Astrocyte (in vitro differentiated cells and primary cell): ENCODE measurements around the gene SLC38A8.

ENCODE experiments used
- EZH2 ChIP-seq: IDR thresholded peaks from 2 replicates; pipeline ENCODE4 v1.6.1; 2012; ENCODE audit warnings: mild to moderate bottlenecking, low read length, inconsistent platforms; ENCODE audit not compliant: insufficient read depth
- TF ChIP-seq, protein P1 (sequence below): IDR thresholded peaks from 2 replicates; pipeline ENCODE4 v1.5.1; 2011; ENCODE audit warnings: low read depth, mild to moderate bottlenecking, inconsistent platforms, low read length, moderate library complexity; ENCODE audit not compliant: insufficient read depth

DNA sequence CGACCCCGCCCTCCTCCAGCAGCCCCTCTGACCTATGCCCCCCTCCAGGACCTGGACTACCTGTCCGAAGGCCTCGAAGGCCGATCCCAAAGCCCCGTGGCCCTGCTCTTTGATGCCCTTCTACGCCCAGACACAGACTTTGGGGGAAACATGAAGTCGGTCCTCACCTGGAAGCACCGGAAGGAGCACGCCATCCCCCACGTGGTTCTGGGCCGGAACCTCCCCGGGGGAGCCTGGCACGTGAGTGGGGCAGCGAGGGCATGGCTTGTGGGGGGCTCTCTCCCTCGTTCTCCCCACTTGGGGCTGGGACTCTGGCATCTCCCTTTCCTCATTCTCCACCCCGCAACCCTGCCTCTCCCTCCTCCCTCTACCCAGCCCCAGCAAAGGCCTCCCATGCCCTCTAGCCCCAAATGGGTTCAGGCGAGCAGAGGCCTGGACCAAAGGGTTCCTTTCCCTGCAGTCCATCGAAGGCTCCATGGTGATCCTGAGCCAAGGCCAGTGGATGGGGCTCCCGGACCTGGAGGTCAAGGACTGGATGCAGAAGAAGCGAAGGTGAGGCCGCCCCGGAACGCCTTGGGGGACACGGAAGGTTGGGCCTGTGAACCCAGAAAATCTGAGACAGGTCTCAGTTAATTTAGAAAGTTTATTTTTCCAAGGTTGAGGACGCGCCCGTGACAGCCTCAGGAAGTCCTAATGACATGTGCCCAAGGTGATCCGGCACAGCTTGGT lies 81.9 kb downstream of the SLC38A8 start:
- TF ChIP-seq, protein P1, sequence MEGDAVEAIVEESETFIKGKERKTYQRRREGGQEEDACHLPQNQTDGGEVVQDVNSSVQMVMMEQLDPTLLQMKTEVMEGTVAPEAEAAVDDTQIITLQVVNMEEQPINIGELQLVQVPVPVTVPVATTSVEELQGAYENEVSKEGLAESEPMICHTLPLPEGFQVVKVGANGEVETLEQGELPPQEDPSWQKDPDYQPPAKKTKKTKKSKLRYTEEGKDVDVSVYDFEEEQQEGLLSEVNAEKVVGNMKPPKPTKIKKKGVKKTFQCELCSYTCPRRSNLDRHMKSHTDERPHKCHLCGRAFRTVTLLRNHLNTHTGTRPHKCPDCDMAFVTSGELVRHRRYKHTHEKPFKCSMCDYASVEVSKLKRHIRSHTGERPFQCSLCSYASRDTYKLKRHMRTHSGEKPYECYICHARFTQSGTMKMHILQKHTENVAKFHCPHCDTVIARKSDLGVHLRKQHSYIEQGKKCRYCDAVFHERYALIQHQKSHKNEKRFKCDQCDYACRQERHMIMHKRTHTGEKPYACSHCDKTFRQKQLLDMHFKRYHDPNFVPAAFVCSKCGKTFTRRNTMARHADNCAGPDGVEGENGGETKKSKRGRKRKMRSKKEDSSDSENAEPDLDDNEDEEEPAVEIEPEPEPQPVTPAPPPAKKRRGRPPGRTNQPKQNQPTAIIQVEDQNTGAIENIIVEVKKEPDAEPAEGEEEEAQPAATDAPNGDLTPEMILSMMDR = no peak
- no peak for TF ChIP-seq EZH2
